Fibroblast of peridontal ligament (primary cell): ENCODE results near the gene GOLT1A.

Experiments used
- DNase-seq: peaks from one replicate; pipeline ENCODE4 v3.0.0-alpha.2; 2010; ENCODE audit errors: extremely low read depth

Gene GOLT1A

DNA sequence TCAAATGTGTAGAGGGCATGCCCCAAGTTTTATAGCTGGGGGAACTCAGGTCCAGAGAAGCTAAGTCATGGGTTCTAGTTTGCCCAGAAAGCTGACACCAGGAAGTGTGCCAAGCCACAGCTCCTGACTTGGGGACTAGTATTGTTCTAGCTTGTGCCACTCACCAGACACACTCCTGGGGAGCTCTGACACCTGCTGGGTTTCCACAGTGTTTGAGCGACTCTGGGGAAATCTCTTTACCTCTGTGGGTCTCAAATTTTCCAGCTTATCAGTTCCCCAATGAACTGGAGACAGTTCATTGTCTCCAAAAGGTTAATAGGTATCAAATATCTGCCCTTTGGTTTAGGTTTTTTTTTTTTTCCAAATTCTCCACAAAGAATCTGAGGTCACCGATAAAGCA is 21.7 kb downstream of the GOLT1A start:
- DNase-seq = no peak

DNA sequence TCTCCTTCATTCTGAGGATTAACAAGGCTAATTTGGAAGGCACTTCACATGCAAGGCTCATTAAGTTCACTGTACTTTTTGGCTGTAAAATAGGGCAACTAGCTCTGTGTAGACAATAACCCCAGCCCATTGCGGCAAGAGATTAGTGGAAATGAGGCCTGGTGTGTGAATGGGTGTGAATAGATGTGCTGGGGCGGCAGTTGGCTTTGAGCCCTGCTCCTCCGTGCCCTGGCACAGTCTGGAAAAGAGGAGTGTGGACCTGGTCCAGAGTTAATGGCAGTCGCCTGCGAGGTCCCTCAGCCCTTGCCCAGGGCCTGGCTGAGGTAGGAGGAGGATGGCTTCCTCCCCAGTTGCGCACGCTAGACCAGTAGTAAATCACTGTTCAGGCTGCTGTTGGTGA is 22.3 kb downstream of the GOLT1A start:
- DNase-seq = no peak

- DNase-seq = peak; percentile 40
These were observed 23.3 kb downstream of the GOLT1A start for GRCh38 chr1:204190212-204191211.

DNA sequence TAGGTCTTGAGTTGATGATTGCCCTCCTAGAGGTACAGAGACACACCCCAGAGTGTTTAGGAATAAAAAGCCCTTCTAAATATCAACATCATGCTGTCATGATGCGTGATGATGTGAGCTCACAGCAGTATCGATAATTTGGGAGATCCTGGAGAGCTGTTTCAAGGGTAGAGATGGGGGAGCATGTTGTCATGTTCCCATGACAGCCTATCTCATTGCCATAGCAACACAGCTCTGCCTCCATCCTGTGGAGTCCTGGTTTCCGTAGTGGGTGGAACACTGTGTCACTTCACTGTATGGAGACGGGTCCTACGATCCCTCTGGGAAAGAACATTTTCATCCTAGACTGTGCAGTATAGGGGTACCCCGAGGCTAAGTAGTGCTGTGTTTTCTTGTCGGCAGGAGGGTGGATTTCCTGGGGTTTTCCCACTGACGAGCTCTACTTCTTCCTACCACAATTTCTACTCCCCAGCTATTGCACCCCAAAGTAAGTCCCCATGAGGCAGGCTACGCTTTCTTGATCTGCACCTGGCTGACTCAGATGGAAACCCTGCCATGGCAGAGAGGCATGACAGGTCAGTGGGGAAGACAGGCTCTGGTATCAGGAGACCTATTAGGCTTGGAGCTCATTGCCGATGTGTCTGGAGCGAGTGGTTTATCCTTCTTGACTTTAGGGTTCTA is 24.7 kb downstream of the GOLT1A start:
- DNase-seq = no peak

GRCh38 chr1:204186597-204186996 is 27.2 kb downstream of the GOLT1A start:
- no peak for DNase-seq

- DNase-seq = no peak
These were observed 32.7 kb downstream of the GOLT1A start for GRCh38 chr1:204181116-204181515.

DNA sequence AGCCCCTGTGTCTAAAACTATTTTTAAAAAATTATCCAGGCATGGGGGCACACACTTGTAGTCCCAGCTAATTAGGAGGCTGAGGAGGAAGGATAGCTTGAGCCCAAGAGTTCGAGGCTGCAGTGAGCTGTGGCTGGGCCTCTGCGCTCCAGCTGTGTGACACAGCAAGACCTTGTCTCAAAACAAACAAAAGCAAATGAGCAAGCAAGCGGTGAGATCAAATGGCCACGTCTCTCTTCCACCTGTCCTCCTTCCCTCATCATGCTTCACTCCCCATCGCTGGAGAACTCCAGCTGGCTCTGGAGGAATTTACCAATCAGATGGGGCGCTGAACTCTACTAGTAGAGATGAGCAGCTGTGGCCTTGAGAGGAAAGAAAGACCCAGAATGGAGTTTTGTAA is 33.7 kb downstream of the GOLT1A start:
- DNase-seq = no peak

GRCh38 chr1:204178487-204179281 is 35.1 kb downstream of the GOLT1A start:
- DNase-seq = no peak

DNA sequence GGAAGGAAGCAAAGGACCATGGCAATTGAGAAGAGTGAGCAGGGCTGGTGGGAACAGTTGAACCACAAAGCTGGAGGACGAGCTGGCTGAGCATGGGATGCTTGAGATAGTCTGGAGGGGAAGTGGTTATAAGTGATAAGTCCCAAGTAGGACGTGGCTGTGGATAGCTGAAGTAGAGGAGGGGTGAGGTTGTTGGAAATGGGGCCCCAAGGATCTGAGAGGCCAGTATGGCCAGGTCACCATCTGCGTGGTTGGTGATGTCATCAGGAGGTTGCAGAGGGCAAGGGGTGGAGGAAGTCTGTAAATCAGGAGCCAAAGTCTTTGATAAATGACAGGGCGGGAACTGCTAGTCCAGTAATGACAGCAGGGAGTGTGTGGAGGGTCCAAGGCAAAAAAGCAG is 36.7 kb downstream of the GOLT1A start:
- DNase-seq = no peak

DNA sequence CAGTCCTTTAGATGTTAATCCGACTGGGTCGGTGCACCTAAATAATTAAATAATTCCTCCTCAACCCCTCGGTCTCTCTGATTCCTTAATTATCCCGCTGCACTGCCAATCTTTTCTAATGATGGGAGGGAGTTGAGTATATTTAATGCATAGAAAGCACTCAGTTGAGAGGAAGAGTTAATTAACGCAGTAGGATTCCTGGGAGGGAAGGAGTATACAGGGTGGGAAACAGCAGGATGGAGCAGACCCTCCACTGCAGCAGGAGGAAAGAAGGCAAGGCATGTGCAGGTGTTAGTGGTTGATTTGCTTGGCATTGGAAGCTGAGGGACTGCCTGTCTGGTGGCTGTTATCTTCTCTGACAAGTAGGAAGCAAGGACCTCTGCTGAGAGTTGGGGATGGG is 37.7 kb downstream of the GOLT1A start:
- DNase-seq = no peak

- no peak for DNase-seq
These were observed 38.8 kb downstream of the GOLT1A start for GRCh38 chr1:204174958-204175357.

GRCh38 chr1:204172404-204173029 is 41.3 kb downstream of the GOLT1A start:
- DNase-seq = no peak

- DNase-seq = peak; percentile 11
These were observed 42.0 kb downstream of the GOLT1A start for GRCh38 chr1:204171751-204172178.

DNA sequence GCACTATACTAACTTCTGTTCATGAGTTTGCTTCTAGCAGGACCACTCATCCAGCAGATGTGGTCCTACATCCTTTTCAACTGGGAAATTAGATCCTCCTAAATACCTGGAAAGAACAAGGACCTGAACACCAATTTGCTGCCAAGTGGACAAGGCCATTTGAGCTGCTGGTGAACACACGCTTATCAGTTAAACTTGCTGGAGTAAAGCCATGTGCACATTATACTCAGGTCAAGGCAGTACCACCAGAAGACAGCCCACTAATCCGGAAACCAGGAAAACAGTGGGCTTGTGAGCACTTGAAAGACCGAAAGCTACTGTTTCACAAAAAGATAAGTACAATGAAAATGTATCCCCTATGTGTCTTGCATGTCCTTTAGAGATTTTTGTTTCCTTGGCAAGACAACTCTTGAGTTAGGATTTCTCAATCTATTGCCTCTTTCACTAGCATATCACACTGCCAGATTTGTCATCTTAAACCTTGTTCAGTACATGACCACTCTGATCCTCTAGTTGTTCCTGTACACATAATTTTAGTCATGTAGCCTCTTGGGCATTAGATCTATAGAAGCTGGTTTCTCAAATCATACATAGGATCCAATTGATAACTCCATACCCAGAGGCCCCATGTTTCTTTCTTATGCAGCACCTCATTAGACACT is 43.2 kb downstream of the GOLT1A start:
- no peak for DNase-seq

DNA sequence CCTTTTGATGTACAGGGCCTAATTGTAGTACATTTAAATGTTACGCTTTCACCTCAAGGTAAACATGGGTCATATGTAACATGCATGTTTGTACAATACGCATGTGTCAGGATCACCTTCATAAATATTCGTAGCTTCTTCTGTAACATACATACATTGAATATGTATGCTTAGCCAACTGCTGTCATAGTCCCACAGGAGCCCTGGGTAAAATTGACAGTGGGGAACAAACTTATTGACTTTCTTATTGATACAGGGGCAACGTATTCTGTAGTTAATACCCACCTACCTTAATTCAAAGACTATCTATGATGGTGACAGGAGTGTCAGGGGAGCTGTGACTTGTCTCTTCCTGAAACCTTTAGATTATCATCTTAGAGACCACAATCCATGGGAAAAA is 43.9 kb downstream of the GOLT1A start:
- no peak for DNase-seq

DNA sequence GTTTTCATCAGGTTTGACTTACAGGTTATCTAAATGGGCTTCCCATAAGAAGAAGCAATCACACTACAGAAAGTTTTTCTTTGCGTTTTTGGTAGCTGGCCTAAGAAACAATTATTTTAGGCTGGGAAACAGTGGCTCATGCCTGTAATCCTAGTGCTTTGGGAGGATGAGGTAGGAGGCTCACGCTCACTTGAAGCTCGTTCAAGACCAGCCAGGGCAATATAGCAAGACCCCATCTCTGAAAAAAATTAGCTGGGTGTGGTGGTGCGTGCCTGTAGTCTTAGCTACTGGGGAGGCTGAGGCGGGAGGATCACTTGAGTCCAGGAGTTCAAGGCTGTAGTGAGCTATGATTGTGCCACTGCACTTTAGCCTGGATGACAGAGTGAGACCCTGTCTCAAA is 46.1 kb downstream of the GOLT1A start:
- no peak for DNase-seq

DNA sequence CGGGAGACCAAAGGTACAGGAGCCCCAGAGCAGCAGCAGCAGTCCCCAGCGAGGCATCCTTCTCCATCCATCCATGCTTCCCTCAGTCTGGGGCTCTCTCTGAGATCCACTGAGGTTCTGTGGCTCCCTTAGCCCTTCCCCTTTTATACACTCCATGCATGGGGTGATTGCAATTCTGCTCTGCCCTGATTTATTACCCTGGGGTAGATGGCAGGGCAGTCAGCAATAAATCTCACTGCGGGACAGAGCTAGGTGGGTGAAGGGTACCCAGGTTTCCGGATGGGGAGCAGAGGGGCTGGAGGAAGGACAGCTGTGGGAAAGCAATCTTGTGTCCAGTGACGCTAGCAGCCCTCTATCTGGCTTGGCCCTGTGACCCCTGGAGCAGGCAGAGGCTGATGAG is 47.6 kb downstream of the GOLT1A start, which contains the start of gene REN:
REN (minus strand) TSS at position 119 of the 400 bp plus-strand sequence; CDS start at position 75, 44 bp downstream.
- DNase-seq = no peak

DNA sequence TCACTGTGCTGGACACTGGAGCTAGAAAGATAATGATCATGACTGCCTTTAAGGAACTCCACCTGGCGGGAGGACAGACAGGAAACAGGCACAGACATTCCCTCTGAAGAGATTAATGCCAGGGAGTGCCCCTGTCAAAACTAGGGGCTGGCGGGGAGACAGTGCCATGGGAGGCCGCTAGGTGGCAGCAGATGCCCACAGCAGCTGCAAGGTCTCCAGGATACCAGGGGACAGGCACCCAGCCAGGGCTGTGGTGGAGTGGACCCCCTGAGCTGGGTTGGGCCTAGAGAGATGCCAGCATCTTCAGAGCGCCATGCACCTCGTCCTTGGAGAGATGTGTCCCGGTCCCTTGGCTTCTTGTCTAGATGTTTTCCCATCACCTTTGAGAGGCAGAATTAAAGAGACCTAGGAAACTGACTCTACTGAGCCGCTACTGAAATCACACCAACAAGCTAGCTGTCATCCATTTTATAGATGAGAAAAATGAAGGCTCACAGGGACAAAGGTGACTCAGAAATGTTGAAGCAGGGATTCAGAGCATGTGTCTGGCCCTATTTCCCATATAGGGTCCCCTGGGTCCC is 51.2 kb downstream of the GOLT1A start:
- peak; percentile 52 for DNase-seq

- DNase-seq = no peak
These were observed 51.9 kb downstream of the GOLT1A start for GRCh38 chr1:204161609-204162493.

DNA sequence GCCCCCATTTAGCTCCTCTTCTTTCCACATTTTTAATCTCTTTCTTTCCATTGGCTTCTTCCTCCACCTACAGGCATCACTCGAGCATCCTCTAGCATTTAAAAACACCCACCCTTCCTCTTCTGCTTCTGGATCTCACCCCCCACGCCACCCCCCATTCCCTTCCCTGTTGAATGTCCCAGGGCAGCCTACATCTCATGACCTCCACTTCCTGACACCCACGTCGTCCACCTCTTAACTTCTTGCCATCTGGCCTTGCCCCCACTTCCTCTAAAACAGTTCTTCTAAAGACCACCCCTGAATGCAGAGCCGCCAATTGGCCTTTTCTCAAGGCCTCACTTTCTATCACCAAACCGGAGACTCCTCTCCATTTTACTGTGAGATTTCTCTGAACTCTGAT is 55.8 kb downstream of the GOLT1A start:
- no peak for DNase-seq
